Hepatocyte (in vitro differentiated cells): ENCODE measurements around the gene PPP1R1B. TPM values are rescaled to one million over a fixed set of nuclear protein-coding genes. Genes with fewer than 3 reads are reported as not detected.
A peak's percentile ranks its signal among the peaks of the same experiment; 100 is the strongest.

Source experiments
- DNase-seq: peaks from one replicate; pipeline ENCODE4 v3.0.0-alpha.2; 2016; ENCODE audit warnings: low spot score
- H2AFZ ChIP-seq: fragments of 200-600 bp; sonication (generic); 2 replicates; pipeline ENCODE4 v1.6.0; 2016; ENCODE audit warnings: antibody characterized with exemption, mild to moderate bottlenecking
- H3K27ac ChIP-seq: fragments of 200-600 bp; sonication (generic); 2 replicates; pipeline ENCODE4 v1.5.1; 2016; ENCODE audit warnings: mild to moderate bottlenecking
- H3K27me3 ChIP-seq: fragments of 200-600 bp; sonication (generic); 2 replicates; pipeline ENCODE4 v1.6.1; 2016
- H3K36me3 ChIP-seq: fragments of 200-600 bp; sonication (generic); replicated peaks from 2 replicates; pipeline ENCODE4 v1.5.1; 2016; ENCODE audit warnings: low read depth; ENCODE audit not compliant: insufficient read depth
- H3K4me1 ChIP-seq: fragments of 200-600 bp; sonication (generic); 2 replicates; pipeline ENCODE4 v1.5.1; 2016; ENCODE audit warnings: mild to moderate bottlenecking, moderate library complexity; ENCODE audit not compliant: insufficient read depth
- H3K4me2 ChIP-seq: fragments of 200-600 bp; sonication (generic); 2 replicates; pipeline ENCODE4 v1.6.0; 2016
- H3K4me3 ChIP-seq: fragments of 200-600 bp; sonication (generic); 2 replicates; pipeline ENCODE4 v1.5.1; 2016; ENCODE audit warnings: mild to moderate bottlenecking
- H3K79me2 ChIP-seq: fragments of 200-600 bp; sonication (generic); 2 replicates; pipeline ENCODE4 v1.6.0; 2017; ENCODE audit warnings: mild to moderate bottlenecking
- H3K9me2 ChIP-seq: fragments of 200-600 bp; sonication (generic); replicated peaks from 2 replicates; pipeline ENCODE4 v1.6.0; 2017; ENCODE audit warnings: mild to moderate bottlenecking; ENCODE audit not compliant: insufficient read depth
- H3K9me3 ChIP-seq: fragments of 200-600 bp; sonication (generic); 2 replicates; pipeline ENCODE4 v1.5.1; 2016; ENCODE audit warnings: low read depth, mild to moderate bottlenecking
- H4K20me1 ChIP-seq: fragments of 200-600 bp; sonication (generic); 2 replicates; pipeline ENCODE4 v1.6.0; 2016; ENCODE audit warnings: mild to moderate bottlenecking; ENCODE audit not compliant: insufficient read depth, poor library complexity, severe bottlenecking
- EZH2 ChIP-seq: fragments of 200-600 bp; sonication (generic); IDR thresholded peaks from 2 replicates; pipeline ENCODE4 v1.6.1; 2016; ENCODE audit warnings: antibody characterized with exemption, mild to moderate bottlenecking, borderline replicate concordance
- EZH2phosphoT487 ChIP-seq: fragments of 200-600 bp; sonication (generic); IDR thresholded peaks from one replicate; pipeline ENCODE4 v1.6.1; 2018; ENCODE audit warnings: antibody characterized with exemption, mild to moderate bottlenecking, low read depth, moderate library complexity; ENCODE audit not compliant: unreplicated experiment, severe bottlenecking
- WGBS: methylation state at CpG from one replicate; pipeline ENCODE4 v1.1.6; 2016; ENCODE audit warnings: low lambda C conversion rate; ENCODE audit errors: missing lambda C conversion rate; 5-methylcytosine and 5-hydroxymethylcytosine counted together
- polyA plus RNA-seq: library from polyadenylated mRNA; unstranded; fragments of >200 nt; fragmentation: Nextera tagmentation; extraction: Ambion mirVana; gene quantifications from 2 replicates; pipeline ENCODE4 v1.2.1, GENCODE V29; 2016
- total RNA-seq: library from RNA; depleted of rRNA; stranded (reverse); fragments of >200 nt; gene quantifications from 2 replicates; pipeline ENCODE4 v1.2.3, GENCODE V29; 2014
- TF ChIP-seq, protein P1 (sequence below): fragments of 200-600 bp; sonication (generic); IDR thresholded peaks from 2 replicates; pipeline ENCODE4 v1.5.1; 2016; ENCODE audit warnings: antibody characterized with exemption, mild to moderate bottlenecking; ENCODE audit not compliant: poor library complexity

Gene PPP1R1B
- total and polyA plus RNA-seq, 2 experiments from 2014 or later = 1.5 to 3.7 TPM

DNA sequence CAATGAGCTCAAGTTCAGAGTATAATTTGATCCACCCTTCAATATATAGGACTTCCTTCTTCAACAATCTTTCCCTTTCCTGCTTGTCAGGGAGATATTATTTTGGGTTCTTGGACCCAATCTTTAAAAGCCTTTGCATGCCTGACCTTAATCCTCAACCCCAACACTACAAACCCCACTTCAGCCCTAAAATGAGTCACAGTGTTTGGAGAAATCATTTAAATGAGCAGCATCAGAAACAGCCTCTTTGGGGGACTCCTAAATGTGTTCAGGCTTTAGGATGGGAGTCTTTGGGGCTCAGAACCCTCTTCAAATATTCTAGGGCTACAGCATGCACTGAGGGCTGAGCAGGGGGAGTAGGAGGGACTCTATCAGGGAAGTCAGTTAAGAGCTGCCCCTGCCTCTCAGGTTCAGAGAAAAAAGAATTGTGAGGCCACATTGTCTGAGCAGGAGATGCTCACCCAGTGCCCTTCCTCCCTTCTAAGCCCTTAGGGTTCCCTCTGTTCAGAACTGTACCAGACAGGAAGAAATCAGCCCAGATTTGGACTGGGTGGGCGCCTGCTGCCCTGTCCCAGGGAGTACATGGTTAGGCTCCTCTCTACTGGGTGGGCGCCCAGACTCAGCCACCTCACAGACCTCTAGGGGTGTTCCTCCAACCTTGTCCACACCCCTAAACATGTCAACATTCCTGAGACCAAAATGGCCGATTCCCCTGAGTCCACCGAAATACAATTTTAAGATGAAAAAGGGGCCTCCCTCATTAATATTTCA lies 24.0 kb upstream of the PPP1R1B start:
- H3K9me3 ChIP-seq = no peaks in the 10 kb centered on the region
- WGBS = 26% methylated on average over 4 of the region's 4 CpGs
- no peaks in the 10 kb centered on the region for H4K20me1 ChIP-seq
- H3K4me1 ChIP-seq = peaks cover 12% of the 10 kb centered on the region
- H2AFZ ChIP-seq = no peak overlapping the region
- H3K36me3 ChIP-seq = no peaks in the 10 kb centered on the region
- no peaks in the 10 kb centered on the region for H3K9me2 ChIP-seq
- TF ChIP-seq EZH2phosphoT487 (no peak), EZH2 (no peak)
- TF ChIP-seq, protein P1, sequence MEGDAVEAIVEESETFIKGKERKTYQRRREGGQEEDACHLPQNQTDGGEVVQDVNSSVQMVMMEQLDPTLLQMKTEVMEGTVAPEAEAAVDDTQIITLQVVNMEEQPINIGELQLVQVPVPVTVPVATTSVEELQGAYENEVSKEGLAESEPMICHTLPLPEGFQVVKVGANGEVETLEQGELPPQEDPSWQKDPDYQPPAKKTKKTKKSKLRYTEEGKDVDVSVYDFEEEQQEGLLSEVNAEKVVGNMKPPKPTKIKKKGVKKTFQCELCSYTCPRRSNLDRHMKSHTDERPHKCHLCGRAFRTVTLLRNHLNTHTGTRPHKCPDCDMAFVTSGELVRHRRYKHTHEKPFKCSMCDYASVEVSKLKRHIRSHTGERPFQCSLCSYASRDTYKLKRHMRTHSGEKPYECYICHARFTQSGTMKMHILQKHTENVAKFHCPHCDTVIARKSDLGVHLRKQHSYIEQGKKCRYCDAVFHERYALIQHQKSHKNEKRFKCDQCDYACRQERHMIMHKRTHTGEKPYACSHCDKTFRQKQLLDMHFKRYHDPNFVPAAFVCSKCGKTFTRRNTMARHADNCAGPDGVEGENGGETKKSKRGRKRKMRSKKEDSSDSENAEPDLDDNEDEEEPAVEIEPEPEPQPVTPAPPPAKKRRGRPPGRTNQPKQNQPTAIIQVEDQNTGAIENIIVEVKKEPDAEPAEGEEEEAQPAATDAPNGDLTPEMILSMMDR = no peak
- no peak for DNase-seq
- H3K27ac ChIP-seq = no peak overlapping the region
- no peaks in the 10 kb centered on the region for H3K79me2 ChIP-seq
- H3K4me3 ChIP-seq = no peak overlapping the region
- H3K4me2 ChIP-seq = no peak overlapping the region
- H3K27me3 ChIP-seq = peaks cover 100% of the 10 kb centered on the region

DNA sequence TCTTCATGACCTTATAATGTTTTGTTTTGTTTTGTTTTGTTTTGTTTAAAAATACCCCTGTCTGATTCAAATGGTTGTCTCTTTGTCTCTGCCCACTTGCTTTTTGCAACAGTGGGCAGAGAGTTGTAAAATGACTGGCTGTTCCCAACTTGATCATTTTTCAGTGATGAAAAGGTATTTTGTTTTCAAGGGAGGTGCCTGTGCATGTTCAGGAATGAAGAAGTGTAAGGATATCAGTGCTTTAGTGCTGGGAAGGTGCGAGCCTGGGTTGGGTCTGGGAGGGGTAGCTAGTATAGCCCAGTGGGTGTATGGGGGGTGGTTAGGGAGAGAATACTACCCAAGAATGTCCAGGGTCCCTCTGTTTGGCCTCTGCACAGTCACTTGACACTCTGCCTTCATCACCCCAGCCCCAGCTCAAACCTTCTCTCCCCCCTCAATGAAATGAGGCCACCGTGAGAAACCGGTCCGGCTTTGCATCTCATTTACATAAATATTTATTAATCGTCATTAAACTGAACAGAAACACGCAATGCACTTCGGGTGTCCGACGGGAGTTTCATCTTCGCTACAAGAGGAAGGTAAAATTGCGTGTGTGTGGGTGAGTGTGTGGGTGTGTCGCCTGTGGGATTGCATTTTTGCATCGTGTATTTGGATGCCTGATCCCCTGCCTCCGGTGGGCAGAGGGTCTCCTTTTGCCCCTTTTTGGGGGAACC lies 23.3 kb upstream of the PPP1R1B start:
- Histone ChIP-seq H3K9me2 (no peaks in the 10 kb centered on the region), H3K27me3 (peaks cover 100% of the 10 kb centered on the region), H2AFZ (no peak overlapping the region), H3K9me3 (no peaks in the 10 kb centered on the region), H3K4me3 (no peak overlapping the region), H3K79me2 (no peaks in the 10 kb centered on the region), H3K27ac (no peak overlapping the region), H3K36me3 (no peaks in the 10 kb centered on the region), H3K4me2 (no peak overlapping the region), H3K4me1 (peaks cover 12% of the 10 kb centered on the region), H4K20me1 (no peaks in the 10 kb centered on the region)
- no peak for DNase-seq
- 8% methylated on average over 14 of the region's 14 CpGs for WGBS
- TF ChIP-seq, protein P1 = no peak
- TF ChIP-seq EZH2phosphoT487 = no peak
- TF ChIP-seq EZH2 = peak; percentile 6

DNA sequence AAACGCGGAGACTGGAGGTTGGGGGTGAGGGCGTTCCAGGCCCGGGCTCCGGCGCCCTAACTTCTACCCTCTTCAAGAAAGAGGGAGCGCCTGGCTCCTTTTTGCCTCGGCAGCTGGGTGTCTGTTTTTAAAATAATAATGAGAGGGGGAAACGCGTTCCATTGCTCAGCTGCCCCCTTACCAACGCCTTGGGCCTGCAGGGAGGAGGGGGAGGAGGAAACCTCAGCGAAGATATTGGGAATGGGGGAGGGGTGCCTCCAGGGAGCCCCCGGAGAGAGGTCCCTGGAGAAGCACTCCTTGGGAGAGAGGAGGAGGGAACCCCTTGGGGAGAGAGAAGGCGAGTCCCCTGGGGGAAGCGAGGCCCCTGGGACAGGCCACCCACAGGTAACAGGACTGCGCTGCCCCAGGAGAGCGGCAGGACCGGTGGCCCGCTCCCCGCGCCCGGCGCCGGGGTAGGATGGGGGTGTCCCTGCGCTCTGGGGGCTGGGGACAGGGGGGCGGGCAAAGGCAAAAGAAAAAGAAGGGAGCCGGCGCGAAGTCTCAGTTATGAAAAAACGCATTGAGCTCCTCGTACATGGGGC lies 21.8 kb upstream of the PPP1R1B start:
- H3K36me3 ChIP-seq = no peaks in the 10 kb centered on the region
- H3K9me2 ChIP-seq = no peaks in the 10 kb centered on the region
- H3K27me3 ChIP-seq = peaks cover 100% of the 10 kb centered on the region
- no peaks in the 10 kb centered on the region for H4K20me1 ChIP-seq
- no peak overlapping the region for H3K27ac ChIP-seq
- no peak for DNase-seq
- H3K4me1 ChIP-seq = peaks cover 12% of the 10 kb centered on the region
- peak overlapping the region; percentile 68 for H3K4me2 ChIP-seq
- H3K9me3 ChIP-seq = no peaks in the 10 kb centered on the region
- no peak overlapping the region for H3K4me3 ChIP-seq
- TF ChIP-seq EZH2phosphoT487 (peak; percentile 97), EZH2 (peak; percentile 86)
- TF ChIP-seq, protein P1 = no peak
- H2AFZ ChIP-seq = no peak overlapping the region
- no peaks in the 10 kb centered on the region for H3K79me2 ChIP-seq
- 2% methylated on average over 17 of the region's 31 CpGs for WGBS
